Measurements from ENCODE around the gene PSKH1. TPM values are rescaled to one million over a fixed set of nuclear protein-coding genes. Genes with fewer than 3 reads are reported as not detected.

Gene PSKH1
- total and polyA plus RNA-seq, 9 of the 15 experiments (the other 6 are each of a cell fraction or from before 2014, with no cell fraction given), result 0.96 to 20.9 (median 9.4) TPM

DNA sequence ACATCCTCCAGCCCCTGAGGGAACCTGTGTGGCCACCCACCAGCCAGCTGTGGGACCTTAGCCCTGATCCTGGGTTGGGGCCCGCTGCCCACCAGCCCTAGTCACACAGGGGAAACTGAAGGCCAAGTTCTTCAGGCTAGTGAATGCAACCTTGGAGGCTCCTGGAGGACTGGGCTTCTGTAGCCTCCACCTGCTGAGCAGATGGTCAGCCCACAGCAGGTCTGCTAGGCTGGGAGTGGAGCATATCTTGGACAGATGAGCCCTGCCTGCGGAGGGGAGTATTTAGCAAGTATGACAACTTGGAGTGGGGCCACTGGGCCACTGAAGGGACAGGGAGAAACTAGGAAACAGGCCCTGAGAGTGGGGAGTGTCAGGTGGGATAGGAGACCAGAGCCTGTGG, 83.2 kb downstream of the PSKH1 start (continued):
- TF ChIP-seq, protein P1, sequence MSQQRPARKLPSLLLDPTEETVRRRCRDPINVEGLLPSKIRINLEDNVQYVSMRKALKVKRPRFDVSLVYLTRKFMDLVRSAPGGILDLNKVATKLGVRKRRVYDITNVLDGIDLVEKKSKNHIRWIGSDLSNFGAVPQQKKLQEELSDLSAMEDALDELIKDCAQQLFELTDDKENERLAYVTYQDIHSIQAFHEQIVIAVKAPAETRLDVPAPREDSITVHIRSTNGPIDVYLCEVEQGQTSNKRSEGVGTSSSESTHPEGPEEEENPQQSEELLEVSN (IDR thresholded peaks at IDR 0.05; ENCODE audit: borderline replicate concordance in 1 of 2, extremely low read depth in 1 of 2, insufficient read depth in 1 of 2, insufficient read length in 1 of 2, low read depth in 1 of 2, low read length in 1 of 2, poor library complexity in 1 of 2, severe bottlenecking in 1 of 2), result peak in 1 of 2 experiments; percentile 26
- TF ChIP-seq ZNF699 (CRISPR knock-in tag; IDR thresholded peaks at IDR 0.05; ENCODE audit: insufficient replicate concordance) (no peak), ELF2 (CRISPR knock-in tag; IDR thresholded peaks at IDR 0.05) (no peak), ZKSCAN3 (CRISPR knock-in tag; IDR thresholded peaks at IDR 0.05) (no peak), SMAD3 (CRISPR knock-in tag; conservative IDR thresholded peaks at IDR 0.05) (no peak), PRMT5 (CRISPR knock-in tag; IDR thresholded peaks at IDR 0.05) (no peak)
- TF ChIP-seq, protein P2, sequence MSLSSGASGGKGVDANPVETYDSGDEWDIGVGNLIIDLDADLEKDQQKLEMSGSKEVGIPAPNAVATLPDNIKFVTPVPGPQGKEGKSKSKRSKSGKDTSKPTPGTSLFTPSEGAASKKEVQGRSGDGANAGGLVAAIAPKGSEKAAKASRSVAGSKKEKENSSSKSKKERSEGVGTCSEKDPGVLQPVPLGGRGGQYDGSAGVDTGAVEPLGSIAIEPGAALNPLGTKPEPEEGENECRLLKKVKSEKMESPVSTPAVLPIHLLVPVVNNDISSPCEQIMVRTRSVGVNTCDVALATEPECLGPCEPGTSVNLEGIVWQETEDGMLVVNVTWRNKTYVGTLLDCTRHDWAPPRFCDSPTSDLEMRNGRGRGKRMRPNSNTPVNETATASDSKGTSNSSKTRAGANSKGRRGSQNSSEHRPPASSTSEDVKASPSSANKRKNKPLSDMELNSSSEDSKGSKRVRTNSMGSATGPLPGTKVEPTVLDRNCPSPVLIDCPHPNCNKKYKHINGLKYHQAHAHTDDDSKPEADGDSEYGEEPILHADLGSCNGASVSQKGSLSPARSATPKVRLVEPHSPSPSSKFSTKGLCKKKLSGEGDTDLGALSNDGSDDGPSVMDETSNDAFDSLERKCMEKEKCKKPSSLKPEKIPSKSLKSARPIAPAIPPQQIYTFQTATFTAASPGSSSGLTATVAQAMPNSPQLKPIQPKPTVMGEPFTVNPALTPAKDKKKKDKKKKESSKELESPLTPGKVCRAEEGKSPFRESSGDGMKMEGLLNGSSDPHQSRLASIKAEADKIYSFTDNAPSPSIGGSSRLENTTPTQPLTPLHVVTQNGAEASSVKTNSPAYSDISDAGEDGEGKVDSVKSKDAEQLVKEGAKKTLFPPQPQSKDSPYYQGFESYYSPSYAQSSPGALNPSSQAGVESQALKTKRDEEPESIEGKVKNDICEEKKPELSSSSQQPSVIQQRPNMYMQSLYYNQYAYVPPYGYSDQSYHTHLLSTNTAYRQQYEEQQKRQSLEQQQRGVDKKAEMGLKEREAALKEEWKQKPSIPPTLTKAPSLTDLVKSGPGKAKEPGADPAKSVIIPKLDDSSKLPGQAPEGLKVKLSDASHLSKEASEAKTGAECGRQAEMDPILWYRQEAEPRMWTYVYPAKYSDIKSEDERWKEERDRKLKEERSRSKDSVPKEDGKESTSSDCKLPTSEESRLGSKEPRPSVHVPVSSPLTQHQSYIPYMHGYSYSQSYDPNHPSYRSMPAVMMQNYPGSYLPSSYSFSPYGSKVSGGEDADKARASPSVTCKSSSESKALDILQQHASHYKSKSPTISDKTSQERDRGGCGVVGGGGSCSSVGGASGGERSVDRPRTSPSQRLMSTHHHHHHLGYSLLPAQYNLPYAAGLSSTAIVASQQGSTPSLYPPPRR (CRISPR knock-in tag; IDR thresholded peaks at IDR 0.05; ENCODE audit: borderline replicate concordance), result 0 out of 2 replicates have a peak, but pooled peaks have one; percentile 52
